ENCODE data around the gene RASAL2.

RASAL2 gene

DNA sequence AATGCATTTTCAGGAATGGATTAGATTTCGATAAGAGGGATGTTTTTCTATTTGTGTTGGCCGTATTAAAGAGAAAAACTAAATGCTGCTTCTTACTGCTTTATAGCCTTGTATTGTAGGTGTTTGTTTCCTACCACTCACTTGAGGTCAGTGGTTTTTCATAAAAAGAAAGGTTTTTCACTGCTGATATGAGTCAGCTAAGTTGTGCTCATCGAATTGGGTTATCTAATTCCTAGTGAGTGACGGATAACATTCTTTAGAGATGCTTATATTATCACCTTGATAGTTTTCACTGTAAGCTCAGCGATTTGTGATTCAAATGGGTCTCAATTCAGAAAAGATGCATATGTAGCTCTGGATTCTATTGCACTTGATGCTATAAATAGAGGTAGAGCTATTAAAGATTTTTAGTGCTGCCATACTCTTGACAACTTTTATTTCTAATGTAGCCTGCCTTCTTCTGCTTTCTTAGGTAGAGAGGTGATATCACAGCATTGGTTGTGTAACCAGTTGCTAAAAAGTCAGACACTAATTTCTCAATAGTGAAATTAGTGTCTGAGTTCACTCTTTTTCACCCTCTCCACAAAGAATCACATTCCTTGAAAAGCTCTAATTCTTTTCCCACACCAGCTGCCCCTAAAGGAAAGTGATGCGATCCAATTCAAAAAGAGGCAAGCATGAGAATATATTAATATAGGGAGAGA lies 180.0 kb downstream of the RASAL2 start:
- Histone ChIP-seq H3K27me3 (ENCODE audit: control insufficient read depth in 1 of 2, insufficient read depth in 2 of 2, low read length in 2 of 2) (no peaks in the 10 kb centered on the region), H3K9me3 (ENCODE audit: low read length) (no peaks in the 10 kb centered on the region), H3K9ac (ENCODE audit: low read length) (no peak overlapping the region), H3K4me3 (ENCODE audit: low read depth in 1 of 2, low read length in 2 of 2) (no peak overlapping the region), H3K27ac (ENCODE audit: low read depth, low read length) (no peak overlapping the region), H3K36me3 (ENCODE audit: insufficient read depth, low read length) (no peaks in the 10 kb centered on the region), H3K4me1 (ENCODE audit: insufficient read depth, low read length) (no peaks in the 10 kb centered on the region)

- Histone ChIP-seq H3K4me3 (ENCODE audit: low read depth in 1 of 2, low read length in 2 of 2) (no peak overlapping the region), H3K27me3 (ENCODE audit: control insufficient read depth in 1 of 2, insufficient read depth in 2 of 2, low read length in 2 of 2) (no peaks in the 10 kb centered on the region), H3K27ac (ENCODE audit: low read depth, low read length) (no peak overlapping the region), H3K9ac (ENCODE audit: low read length) (no peak overlapping the region), H3K4me1 (ENCODE audit: insufficient read depth, low read length) (no peaks in the 10 kb centered on the region), H3K36me3 (ENCODE audit: insufficient read depth, low read length) (no peaks in the 10 kb centered on the region), H3K9me3 (ENCODE audit: low read length) (no peaks in the 10 kb centered on the region)
Observed at GRCh38 chr1:178275049-178275448, 181.1 kb downstream of the RASAL2 start.

GRCh38 chr1:178275553-178275952 lies 181.6 kb downstream of the RASAL2 start:
- Histone ChIP-seq H3K36me3 (ENCODE audit: insufficient read depth, low read length) (no peaks in the 10 kb centered on the region), H3K27me3 (ENCODE audit: control insufficient read depth in 1 of 2, insufficient read depth in 2 of 2, low read length in 2 of 2) (no peaks in the 10 kb centered on the region), H3K9ac (ENCODE audit: low read length) (no peak overlapping the region), H3K4me3 (ENCODE audit: low read depth in 1 of 2, low read length in 2 of 2) (no peak overlapping the region), H3K4me1 (ENCODE audit: insufficient read depth, low read length) (no peaks in the 10 kb centered on the region), H3K9me3 (ENCODE audit: low read length) (no peaks in the 10 kb centered on the region), H3K27ac (ENCODE audit: low read depth, low read length) (no peak overlapping the region)

DNA sequence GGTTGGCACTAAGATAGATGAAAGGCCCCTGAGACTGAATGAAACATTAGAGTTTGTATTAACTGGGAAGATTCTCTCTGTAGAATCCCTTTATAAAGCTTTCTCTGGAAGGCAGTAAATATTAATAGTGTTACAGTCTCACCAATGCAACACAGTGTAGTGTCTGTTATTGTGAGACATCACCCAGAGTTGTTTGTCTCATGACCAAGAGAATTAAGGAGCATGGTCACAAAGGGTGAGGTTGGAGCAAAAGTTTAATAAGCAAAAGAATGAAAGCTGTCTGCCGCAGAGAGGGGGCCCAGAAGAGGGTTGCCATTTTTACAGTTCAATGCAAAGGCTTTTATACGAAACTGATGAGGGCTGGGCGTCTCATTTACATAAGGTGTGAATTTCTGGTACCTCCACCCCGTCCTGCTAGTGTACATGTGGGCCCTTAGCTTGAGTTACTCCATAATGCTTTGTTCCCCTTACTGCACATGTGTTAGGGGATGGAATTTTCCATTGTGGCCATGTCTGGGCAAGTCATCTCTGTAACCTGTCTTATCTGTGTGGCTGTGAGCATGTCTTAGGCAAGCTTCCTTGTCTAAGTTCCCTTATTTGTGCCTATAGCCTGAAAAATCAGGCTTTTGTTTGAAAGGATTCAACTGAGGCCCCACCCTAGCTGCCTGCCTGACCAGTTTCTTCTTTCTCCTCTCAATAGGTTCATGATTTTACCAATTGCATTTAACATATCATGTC lies 184.1 kb downstream of the RASAL2 start:
- Histone ChIP-seq H3K36me3 (ENCODE audit: insufficient read depth, low read length) (no peaks in the 10 kb centered on the region), H3K4me1 (ENCODE audit: insufficient read depth, low read length) (no peaks in the 10 kb centered on the region), H3K27ac (ENCODE audit: low read depth, low read length) (no peak overlapping the region), H3K9ac (ENCODE audit: low read length) (no peak overlapping the region), H3K4me3 (ENCODE audit: low read depth in 1 of 2, low read length in 2 of 2) (no peak overlapping the region), H3K27me3 (ENCODE audit: control insufficient read depth in 1 of 2, insufficient read depth in 2 of 2, low read length in 2 of 2) (no peaks in the 10 kb centered on the region), H3K9me3 (ENCODE audit: low read length) (no peaks in the 10 kb centered on the region)

- H3K27me3 ChIP-seq (ENCODE audit: control insufficient read depth in 1 of 2, insufficient read depth in 2 of 2, low read length in 2 of 2) = no peaks in the 10 kb centered on the region
- no peak overlapping the region for H3K4me3 ChIP-seq (ENCODE audit: low read depth in 1 of 2, low read length in 2 of 2)
- H3K36me3 ChIP-seq (ENCODE audit: insufficient read depth, low read length) = no peaks in the 10 kb centered on the region
- H3K9ac ChIP-seq (ENCODE audit: low read length) = no peak overlapping the region
- no peak overlapping the region for H3K27ac ChIP-seq (ENCODE audit: low read depth, low read length)
- no peaks in the 10 kb centered on the region for H3K4me1 ChIP-seq (ENCODE audit: insufficient read depth, low read length)
- H3K9me3 ChIP-seq (ENCODE audit: low read length) = no peaks in the 10 kb centered on the region
Observed at GRCh38 chr1:178278916-178279686, 185.2 kb downstream of the RASAL2 start.

- Histone ChIP-seq H3K4me1 (ENCODE audit: insufficient read depth, low read length) (no peaks in the 10 kb centered on the region), H3K4me3 (ENCODE audit: low read depth in 1 of 2, low read length in 2 of 2) (no peak overlapping the region), H3K9me3 (ENCODE audit: low read length) (no peaks in the 10 kb centered on the region), H3K27me3 (ENCODE audit: control insufficient read depth in 1 of 2, insufficient read depth in 2 of 2, low read length in 2 of 2) (no peaks in the 10 kb centered on the region), H3K27ac (ENCODE audit: low read depth, low read length) (no peak overlapping the region), H3K36me3 (ENCODE audit: insufficient read depth, low read length) (no peaks in the 10 kb centered on the region), H3K9ac (ENCODE audit: low read length) (no peak overlapping the region)
Observed at GRCh38 chr1:178282949-178283367, 189.1 kb downstream of the RASAL2 start.

DNA sequence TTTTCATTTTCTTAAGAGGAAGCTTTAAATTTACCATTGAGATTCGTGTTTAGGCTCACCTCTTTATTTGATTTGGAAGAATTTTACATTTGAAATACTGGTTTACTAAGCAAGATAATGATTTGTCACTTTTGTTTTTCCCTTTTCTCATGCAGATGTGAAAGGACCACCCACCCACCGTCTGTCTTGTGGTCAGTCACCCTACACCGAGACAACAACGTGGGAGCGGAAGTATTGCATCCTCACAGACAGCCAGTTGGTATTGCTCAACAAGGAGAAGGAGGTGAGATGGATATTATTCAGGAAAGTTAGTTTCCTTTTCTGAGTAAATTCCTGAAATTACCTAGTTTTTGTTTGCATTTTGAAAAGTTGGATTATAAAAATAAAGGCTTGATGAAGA lies 189.5 kb downstream of the RASAL2 start:
- Histone ChIP-seq H3K27ac (ENCODE audit: low read depth, low read length) (no peak overlapping the region), H3K4me1 (ENCODE audit: insufficient read depth, low read length) (no peaks in the 10 kb centered on the region), H3K4me3 (ENCODE audit: low read depth in 1 of 2, low read length in 2 of 2) (no peak overlapping the region), H3K9me3 (ENCODE audit: low read length) (no peaks in the 10 kb centered on the region), H3K36me3 (ENCODE audit: insufficient read depth, low read length) (no peaks in the 10 kb centered on the region), H3K9ac (ENCODE audit: low read length) (no peak overlapping the region), H3K27me3 (ENCODE audit: control insufficient read depth in 1 of 2, insufficient read depth in 2 of 2, low read length in 2 of 2) (no peaks in the 10 kb centered on the region)

DNA sequence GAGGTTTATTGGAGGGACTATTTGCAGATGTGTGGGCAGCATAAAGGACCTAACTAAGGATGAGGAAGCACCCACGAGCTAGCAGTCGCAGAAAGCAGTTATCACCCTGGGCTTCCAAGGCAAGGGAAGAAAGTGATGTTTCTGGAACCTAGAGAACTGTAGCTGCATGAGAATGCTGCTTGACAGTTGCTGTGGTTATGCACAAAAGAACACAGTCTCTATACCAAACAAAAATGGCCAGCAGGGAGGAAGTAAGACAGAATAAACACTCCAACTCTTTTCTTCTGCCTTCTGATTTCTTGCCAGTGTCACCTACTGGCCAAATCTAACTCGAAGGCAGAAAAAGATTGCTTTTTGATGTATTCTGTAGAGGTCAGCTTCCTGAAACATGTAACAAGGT lies 190.2 kb downstream of the RASAL2 start:
- no peaks in the 10 kb centered on the region for H3K4me1 ChIP-seq (ENCODE audit: insufficient read depth, low read length)
- H3K27me3 ChIP-seq (ENCODE audit: control insufficient read depth in 1 of 2, insufficient read depth in 2 of 2, low read length in 2 of 2) = no peaks in the 10 kb centered on the region
- no peaks in the 10 kb centered on the region for H3K9me3 ChIP-seq (ENCODE audit: low read length)
- no peak overlapping the region for H3K9ac ChIP-seq (ENCODE audit: low read length)
- H3K36me3 ChIP-seq (ENCODE audit: insufficient read depth, low read length) = no peaks in the 10 kb centered on the region
- no peak overlapping the region for H3K4me3 ChIP-seq (ENCODE audit: low read depth in 1 of 2, low read length in 2 of 2)
- H3K27ac ChIP-seq (ENCODE audit: low read depth, low read length) = no peak overlapping the region

DNA sequence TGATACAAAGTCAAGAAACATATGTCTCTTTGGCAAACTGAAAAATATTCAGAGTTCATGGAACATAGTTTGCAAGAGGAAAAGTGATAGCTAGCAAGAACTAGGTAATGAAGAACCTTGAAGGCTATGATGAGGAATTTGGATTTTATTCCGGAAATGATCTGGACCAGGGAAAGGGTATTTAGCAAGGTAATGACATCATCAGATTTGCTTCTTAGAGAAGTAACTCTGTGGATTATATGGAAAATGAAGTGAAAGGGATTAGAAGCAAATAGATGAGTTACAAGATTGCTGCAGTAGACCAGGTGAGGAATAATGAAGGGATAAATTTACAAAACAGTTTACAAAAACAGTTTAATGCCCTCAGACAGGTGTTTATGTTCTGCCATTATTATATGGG lies 197.3 kb downstream of the RASAL2 start:
- no peak overlapping the region for H3K9ac ChIP-seq (ENCODE audit: low read length)
- no peaks in the 10 kb centered on the region for H3K4me1 ChIP-seq (ENCODE audit: insufficient read depth, low read length)
- no peak overlapping the region for H3K27ac ChIP-seq (ENCODE audit: low read depth, low read length)
- no peaks in the 10 kb centered on the region for H3K36me3 ChIP-seq (ENCODE audit: insufficient read depth, low read length)
- H3K27me3 ChIP-seq (ENCODE audit: control insufficient read depth in 1 of 2, insufficient read depth in 2 of 2, low read length in 2 of 2) = no peaks in the 10 kb centered on the region
- no peak overlapping the region for H3K4me3 ChIP-seq (ENCODE audit: low read depth in 1 of 2, low read length in 2 of 2)
- no peaks in the 10 kb centered on the region for H3K9me3 ChIP-seq (ENCODE audit: low read length)

- no peaks in the 10 kb centered on the region for H3K9me3 ChIP-seq (ENCODE audit: low read length)
- no peak overlapping the region for H3K9ac ChIP-seq (ENCODE audit: low read length)
- no peaks in the 10 kb centered on the region for H3K27me3 ChIP-seq (ENCODE audit: control insufficient read depth in 1 of 2, insufficient read depth in 2 of 2, low read length in 2 of 2)
- no peak overlapping the region for H3K27ac ChIP-seq (ENCODE audit: low read depth, low read length)
- peaks cover 4% of the 10 kb centered on the region for H3K4me1 ChIP-seq (ENCODE audit: insufficient read depth, low read length)
- H3K36me3 ChIP-seq (ENCODE audit: insufficient read depth, low read length) = no peaks in the 10 kb centered on the region
- H3K4me3 ChIP-seq (ENCODE audit: low read depth in 1 of 2, low read length in 2 of 2) = no peak overlapping the region
Observed at GRCh38 chr1:178294654-178295053, 200.8 kb downstream of the RASAL2 start.

GRCh38 chr1:178300352-178300699 lies 206.4 kb downstream of the RASAL2 start:
- H3K27me3 ChIP-seq (ENCODE audit: control insufficient read depth in 1 of 2, insufficient read depth in 2 of 2, low read length in 2 of 2) = no peaks in the 10 kb centered on the region
- no peak overlapping the region for H3K9ac ChIP-seq (ENCODE audit: low read length)
- H3K27ac ChIP-seq (ENCODE audit: low read depth, low read length) = no peak overlapping the region
- H3K9me3 ChIP-seq (ENCODE audit: low read length) = no peaks in the 10 kb centered on the region
- H3K4me3 ChIP-seq (ENCODE audit: low read depth in 1 of 2, low read length in 2 of 2) = no peak overlapping the region
- H3K4me1 ChIP-seq (ENCODE audit: insufficient read depth, low read length) = peaks cover 12% of the 10 kb centered on the region
- no peaks in the 10 kb centered on the region for H3K36me3 ChIP-seq (ENCODE audit: insufficient read depth, low read length)

All from muscle layer of colon (tissue), 2 donors.